VCaP (cell line): Measurements from ENCODE around the gene ARHGAP31.

Experiments
- H3K27ac ChIP-seq: fragments of 450-650 bp; 2 replicates; pipeline ENCODE4 v1.5.1; 2017
- TF ChIP-seq, protein P1 (sequence below): fragments of 450-650 bp; conservative IDR thresholded peaks from 2 replicates; pipeline ENCODE4 v1.5.1; 2017; ENCODE audit warnings: mild to moderate bottlenecking, moderate library complexity

The ARHGAP31 gene, protein sequence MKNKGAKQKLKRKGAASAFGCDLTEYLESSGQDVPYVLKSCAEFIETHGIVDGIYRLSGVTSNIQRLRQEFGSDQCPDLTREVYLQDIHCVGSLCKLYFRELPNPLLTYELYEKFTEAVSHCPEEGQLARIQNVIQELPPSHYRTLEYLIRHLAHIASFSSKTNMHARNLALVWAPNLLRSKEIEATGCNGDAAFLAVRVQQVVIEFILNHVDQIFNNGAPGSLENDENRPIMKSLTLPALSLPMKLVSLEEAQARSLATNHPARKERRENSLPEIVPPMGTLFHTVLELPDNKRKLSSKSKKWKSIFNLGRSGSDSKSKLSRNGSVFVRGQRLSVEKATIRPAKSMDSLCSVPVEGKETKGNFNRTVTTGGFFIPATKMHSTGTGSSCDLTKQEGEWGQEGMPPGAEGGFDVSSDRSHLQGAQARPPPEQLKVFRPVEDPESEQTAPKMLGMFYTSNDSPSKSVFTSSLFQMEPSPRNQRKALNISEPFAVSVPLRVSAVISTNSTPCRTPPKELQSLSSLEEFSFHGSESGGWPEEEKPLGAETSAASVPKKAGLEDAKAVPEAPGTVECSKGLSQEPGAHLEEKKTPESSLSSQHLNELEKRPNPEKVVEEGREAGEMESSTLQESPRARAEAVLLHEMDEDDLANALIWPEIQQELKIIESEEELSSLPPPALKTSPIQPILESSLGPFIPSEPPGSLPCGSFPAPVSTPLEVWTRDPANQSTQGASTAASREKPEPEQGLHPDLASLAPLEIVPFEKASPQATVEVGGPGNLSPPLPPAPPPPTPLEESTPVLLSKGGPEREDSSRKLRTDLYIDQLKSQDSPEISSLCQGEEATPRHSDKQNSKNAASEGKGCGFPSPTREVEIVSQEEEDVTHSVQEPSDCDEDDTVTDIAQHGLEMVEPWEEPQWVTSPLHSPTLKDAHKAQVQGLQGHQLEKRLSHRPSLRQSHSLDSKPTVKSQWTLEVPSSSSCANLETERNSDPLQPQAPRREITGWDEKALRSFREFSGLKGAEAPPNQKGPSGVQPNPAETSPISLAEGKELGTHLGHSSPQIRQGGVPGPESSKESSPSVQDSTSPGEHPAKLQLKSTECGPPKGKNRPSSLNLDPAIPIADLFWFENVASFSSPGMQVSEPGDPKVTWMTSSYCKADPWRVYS (N-terminal part only)

DNA sequence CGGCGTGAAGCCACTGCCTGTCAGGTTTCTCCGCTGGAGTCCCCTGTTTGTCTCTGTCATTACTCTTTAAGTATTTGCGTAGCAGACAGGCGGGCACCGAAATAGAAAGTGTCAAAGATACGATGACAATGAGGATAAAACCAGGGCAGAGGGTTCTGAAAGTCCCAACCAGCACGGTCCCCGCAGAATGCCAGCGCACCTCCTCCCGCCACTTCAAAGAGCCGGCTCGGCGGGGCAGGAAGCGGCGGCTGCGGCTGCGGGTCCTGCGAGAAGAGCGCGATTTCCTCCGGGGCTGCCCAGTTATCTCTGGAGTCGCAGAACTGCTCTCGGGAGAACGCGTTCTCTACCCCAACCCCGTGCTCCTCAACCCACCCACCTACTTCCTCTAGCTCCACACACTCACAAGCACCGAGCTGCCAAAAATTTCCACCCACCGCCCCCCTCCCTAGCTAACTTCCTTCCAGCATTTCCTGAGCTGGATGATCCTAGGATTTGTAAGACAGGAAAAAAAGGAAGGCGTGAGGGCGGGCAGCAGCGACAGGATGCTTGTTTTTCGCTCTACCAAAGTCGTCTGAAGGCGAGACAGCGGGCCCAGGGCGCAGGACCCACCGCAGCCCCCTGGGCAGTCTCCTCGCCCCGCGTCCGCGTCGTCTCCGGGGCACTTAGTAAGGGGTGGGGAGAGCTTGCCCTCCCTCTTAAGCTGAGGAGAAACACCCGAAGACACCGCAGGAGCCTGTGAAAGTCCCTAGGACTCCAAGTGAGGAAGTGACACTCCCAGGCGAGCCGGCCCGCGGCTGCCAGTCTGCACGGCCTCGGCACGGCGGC is at the start of gene ARHGAP31:
Gene ARHGAP31 (plus strand): TSS at position 513 of the 825 bp plus-strand sequence. CDS start 522 bp downstream, outside the sequence.
- peak within 1 kb of the TSS; percentile 61 for H3K27ac ChIP-seq
- TF ChIP-seq, protein P1, sequence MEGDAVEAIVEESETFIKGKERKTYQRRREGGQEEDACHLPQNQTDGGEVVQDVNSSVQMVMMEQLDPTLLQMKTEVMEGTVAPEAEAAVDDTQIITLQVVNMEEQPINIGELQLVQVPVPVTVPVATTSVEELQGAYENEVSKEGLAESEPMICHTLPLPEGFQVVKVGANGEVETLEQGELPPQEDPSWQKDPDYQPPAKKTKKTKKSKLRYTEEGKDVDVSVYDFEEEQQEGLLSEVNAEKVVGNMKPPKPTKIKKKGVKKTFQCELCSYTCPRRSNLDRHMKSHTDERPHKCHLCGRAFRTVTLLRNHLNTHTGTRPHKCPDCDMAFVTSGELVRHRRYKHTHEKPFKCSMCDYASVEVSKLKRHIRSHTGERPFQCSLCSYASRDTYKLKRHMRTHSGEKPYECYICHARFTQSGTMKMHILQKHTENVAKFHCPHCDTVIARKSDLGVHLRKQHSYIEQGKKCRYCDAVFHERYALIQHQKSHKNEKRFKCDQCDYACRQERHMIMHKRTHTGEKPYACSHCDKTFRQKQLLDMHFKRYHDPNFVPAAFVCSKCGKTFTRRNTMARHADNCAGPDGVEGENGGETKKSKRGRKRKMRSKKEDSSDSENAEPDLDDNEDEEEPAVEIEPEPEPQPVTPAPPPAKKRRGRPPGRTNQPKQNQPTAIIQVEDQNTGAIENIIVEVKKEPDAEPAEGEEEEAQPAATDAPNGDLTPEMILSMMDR: no peak

DNA sequence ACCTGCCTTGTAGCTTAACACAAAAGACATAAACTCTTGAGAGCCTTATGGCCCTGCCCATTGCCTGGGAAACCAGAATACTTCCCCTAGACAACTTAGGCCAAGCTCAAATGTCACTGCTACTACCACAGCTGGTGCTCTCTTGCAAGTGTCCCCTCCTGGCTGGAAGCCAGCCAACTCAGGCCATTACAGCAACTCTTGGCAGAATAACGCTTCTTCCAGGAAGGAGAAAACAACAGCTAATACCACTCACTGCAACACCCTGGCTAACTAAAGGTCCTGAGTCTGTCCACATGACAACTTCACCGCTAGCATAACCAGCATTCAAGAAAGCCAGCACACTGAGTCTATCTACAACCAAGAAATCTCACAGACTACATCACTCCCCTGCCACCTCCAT is 48.4 kb upstream of the ARHGAP31 start:
- no peak overlapping the region for H3K27ac ChIP-seq
- TF ChIP-seq, protein P1: no peak

DNA sequence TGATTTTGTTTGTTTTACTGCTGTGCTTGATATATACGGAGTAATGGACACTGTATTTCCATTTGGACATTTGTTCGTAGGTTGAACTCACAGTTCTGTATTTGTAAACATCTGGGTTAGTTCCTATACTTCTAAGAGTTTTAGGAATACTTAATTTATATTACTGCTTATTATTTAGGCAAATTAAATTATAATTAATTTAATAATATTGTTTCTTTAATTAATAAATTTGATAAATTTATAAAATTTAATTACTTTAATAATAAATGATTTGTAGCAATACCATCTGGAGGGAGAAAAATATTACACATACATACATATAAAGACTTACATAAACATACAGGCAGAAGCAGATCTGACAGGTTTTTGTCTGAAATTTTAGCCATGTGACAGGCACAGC is 39.0 kb upstream of the ARHGAP31 start:
- H3K27ac ChIP-seq: no peak overlapping the region
- TF ChIP-seq, protein P1: no peak

DNA sequence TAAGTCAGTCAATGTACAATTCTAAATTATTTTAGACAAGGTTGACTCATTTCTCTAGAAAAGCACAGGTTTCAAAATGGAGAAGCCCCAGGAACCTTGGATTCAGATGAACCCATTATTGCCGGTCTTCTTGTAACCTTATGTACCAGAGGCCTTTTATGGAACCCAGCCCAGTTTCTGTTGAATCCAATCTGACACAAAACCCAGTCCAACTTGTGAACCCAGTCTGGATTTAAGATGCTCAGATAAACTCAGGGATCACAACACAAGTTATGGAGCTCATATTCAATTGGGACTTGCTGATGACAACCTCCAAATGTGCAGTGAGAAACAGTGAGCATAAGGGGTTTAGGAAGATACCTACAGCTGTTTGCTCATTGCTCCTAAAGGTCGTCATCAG is 37.1 kb upstream of the ARHGAP31 start:
- no peak overlapping the region for H3K27ac ChIP-seq
- TF ChIP-seq, protein P1: no peak

DNA sequence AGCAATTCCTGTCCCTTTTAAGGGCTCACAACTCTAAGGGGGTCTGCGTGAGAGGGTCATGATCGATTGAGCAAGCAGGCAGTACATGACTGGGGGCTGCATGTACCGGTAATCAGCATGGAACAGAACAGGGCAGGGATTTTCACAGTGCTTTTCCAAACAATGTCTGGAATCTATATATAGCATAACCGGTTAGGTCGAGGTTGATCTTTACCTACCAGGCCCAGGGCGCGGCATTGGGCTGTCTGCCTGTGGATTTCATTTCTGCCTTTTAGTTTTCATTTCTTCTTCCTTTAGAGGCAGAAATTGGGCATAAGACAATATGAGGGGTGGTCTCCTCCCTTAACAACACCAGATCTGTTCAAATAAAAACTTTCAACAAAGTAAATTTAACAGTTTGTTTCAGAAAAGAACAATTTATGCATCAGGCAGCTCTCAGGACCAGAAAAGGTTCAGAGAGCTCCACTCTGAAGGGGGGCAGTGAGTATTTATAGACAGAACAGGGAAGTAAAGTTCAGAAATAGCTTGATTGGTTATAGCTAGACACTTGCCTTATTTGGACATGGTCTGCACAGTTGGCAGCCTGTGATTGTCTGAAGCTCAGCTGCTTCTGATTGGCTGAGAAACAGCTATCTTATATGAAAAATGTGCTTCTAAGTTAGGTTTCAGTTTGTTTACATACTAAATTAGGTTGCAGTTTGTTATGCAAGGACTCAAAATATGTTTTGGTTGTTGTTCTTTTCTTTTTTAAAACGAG is 36.4 kb upstream of the ARHGAP31 start:
- TF ChIP-seq, protein P1: no peak
- no peak overlapping the region for H3K27ac ChIP-seq

DNA sequence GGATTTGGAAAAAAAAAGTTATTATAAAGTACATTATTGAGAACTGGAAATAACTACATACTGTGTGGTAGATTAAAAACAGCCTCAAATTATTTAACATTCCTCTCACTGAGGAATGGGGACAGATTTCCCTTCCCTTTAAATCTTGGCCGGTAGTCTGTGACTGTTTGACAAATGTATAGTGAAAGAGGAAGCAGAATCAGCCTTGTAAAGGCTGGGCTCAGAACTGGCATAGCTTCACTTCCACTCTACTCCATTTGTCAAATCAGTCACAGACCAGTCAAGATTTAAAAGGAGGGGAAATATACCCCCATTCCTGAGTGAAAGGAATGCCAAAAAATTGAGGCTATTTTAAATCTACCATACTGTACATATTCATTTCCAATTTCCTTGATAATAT is 35.3 kb upstream of the ARHGAP31 start:
- TF ChIP-seq, protein P1: no peak
- H3K27ac ChIP-seq: no peak overlapping the region
